ENCODE measurements around the gene SLK. TPM values are rescaled to one million over a fixed set of nuclear protein-coding genes. Genes with fewer than 3 reads are reported as not detected.
A peak's percentile ranks its signal among the peaks of the same experiment; 100 is the strongest.

The SLK gene
- total and polyA plus RNA-seq, 2 of the 13 experiments (the other 11 are each of a cell fraction or from before 2014, with no cell fraction given): 3.4 to 22.8 TPM

- Histone ChIP-seq H4K20me1 (ENCODE audit: insufficient read depth, low read length) (no peaks in the 10 kb centered on the region), H3K27ac (ENCODE audit: extremely low read length, insufficient read depth, low read length) (no peak overlapping the region), H3K4me3 (replicated peaks in 1 of 3; ENCODE audit: insufficient read depth in 1 of 3, low read depth in 2 of 3, low read length in 3 of 3) (no peak overlapping the region), H3K9me3 (ENCODE audit: low read length) (no peaks in the 10 kb centered on the region), H2AFZ (ENCODE audit: low read length) (no peak overlapping the region), H3K4me2 (ENCODE audit: low read depth, low read length) (no peak overlapping the region), H3K27me3 (ENCODE audit: control insufficient read depth in 1 of 2, insufficient read depth in 2 of 2, low read length in 2 of 2) (no peaks in the 10 kb centered on the region; a peak in 1 of 5 replicates), H3K79me2 (ENCODE audit: insufficient read depth, low read length) (no peaks in the 10 kb centered on the region), H3K36me3 (replicated peaks in 1 of 2; ENCODE audit: control insufficient read depth in 1 of 2, insufficient read depth in 2 of 2, low read length in 2 of 2) (no peaks in the 10 kb centered on the region), H3K9ac (ENCODE audit: insufficient read depth, low read depth, low read length) (no peak overlapping the region), H3K4me1 (ENCODE audit: insufficient read depth, low read length) (peaks cover 13% of the 10 kb centered on the region)
- ChIA-PET CTCF (ENCODE audit: low intra/inter-chr PET ratio, low total read pairs) (no interaction called here), POLR2A (no interaction called here)
- FAIRE-seq: no peak
- BruUV-seq (replicated peaks): no TSS peak
- 0 out of 3 replicates have a peak, but pooled peaks have one; percentile 31 for ATAC-seq
- in situ Hi-C loops (cut with HindIII; ENCODE audit: extremely low pct_ligation_motif_present, low pct_unique_long_range_greater_than_20kb) (no loop called here), intact Hi-C loops (cut with micrococcal nuclease; ENCODE audit: unreplicated experiment) (no loop called here)
- TF ChIP-seq, protein P1, sequence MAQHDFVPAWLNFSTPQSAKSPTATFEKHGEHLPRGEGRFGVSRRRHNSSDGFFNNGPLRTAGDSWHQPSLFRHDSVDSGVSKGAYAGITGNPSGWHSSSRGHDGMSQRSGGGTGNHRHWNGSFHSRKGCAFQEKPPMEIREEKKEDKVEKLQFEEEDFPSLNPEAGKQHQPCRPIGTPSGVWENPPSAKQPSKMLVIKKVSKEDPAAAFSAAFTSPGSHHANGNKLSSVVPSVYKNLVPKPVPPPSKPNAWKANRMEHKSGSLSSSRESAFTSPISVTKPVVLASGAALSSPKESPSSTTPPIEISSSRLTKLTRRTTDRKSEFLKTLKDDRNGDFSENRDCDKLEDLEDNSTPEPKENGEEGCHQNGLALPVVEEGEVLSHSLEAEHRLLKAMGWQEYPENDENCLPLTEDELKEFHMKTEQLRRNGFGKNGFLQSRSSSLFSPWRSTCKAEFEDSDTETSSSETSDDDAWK (CRISPR knock-in tag; IDR thresholded peaks at IDR 0.05): no peak
- TF ChIP-seq, protein P2, sequence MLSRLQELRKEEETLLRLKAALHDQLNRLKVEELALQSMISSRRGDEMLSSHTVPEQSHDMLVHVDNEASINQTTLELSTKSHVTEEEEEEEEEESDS (CRISPR knock-in tag; IDR thresholded peaks at IDR 0.05; ENCODE audit: borderline replicate concordance): no peak
- TF ChIP-seq ESRRA (CRISPR knock-in tag; IDR thresholded peaks at IDR 0.05; ENCODE audit: low read depth) (no peak), ARNTL (CRISPR knock-in tag; IDR thresholded peaks at IDR 0.05) (no peak)
- TF ChIP-seq, protein P3, sequence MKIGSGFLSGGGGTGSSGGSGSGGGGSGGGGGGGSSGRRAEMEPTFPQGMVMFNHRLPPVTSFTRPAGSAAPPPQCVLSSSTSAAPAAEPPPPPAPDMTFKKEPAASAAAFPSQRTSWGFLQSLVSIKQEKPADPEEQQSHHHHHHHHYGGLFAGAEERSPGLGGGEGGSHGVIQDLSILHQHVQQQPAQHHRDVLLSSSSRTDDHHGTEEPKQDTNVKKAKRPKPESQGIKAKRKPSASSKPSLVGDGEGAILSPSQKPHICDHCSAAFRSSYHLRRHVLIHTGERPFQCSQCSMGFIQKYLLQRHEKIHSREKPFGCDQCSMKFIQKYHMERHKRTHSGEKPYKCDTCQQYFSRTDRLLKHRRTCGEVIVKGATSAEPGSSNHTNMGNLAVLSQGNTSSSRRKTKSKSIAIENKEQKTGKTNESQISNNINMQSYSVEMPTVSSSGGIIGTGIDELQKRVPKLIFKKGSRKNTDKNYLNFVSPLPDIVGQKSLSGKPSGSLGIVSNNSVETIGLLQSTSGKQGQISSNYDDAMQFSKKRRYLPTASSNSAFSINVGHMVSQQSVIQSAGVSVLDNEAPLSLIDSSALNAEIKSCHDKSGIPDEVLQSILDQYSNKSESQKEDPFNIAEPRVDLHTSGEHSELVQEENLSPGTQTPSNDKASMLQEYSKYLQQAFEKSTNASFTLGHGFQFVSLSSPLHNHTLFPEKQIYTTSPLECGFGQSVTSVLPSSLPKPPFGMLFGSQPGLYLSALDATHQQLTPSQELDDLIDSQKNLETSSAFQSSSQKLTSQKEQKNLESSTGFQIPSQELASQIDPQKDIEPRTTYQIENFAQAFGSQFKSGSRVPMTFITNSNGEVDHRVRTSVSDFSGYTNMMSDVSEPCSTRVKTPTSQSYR (CRISPR knock-in tag; IDR thresholded peaks at IDR 0.05; ENCODE audit: borderline replicate concordance): no peak
- TF ChIP-seq, protein P4, sequence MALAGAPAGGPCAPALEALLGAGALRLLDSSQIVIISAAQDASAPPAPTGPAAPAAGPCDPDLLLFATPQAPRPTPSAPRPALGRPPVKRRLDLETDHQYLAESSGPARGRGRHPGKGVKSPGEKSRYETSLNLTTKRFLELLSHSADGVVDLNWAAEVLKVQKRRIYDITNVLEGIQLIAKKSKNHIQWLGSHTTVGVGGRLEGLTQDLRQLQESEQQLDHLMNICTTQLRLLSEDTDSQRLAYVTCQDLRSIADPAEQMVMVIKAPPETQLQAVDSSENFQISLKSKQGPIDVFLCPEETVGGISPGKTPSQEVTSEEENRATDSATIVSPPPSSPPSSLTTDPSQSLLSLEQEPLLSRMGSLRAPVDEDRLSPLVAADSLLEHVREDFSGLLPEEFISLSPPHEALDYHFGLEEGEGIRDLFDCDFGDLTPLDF (CRISPR knock-in tag; IDR thresholded peaks at IDR 0.05): no peak
- WGBS (ENCODE audit: low lambda C conversion rate): 43% methylated on average over 3 of the region's 3 CpGs
- DNase-seq (ENCODE audit: low spot score): no peak
These were observed 34.0 kb upstream of the SLK start for GRCh38 chr10:103932971-103933370.

Measured in HepG2 (cell line).